Limb (tissue), 2 donors: ENCODE measurements around the gene DBNL.

Experiments
- DNase-seq, 2 donors: peaks; one replicate each; pipeline ENCODE4 v3.0.0-alpha.2; 2016; ENCODE audit errors: extremely low spot score in 2 of 2

DBNL gene

DNA sequence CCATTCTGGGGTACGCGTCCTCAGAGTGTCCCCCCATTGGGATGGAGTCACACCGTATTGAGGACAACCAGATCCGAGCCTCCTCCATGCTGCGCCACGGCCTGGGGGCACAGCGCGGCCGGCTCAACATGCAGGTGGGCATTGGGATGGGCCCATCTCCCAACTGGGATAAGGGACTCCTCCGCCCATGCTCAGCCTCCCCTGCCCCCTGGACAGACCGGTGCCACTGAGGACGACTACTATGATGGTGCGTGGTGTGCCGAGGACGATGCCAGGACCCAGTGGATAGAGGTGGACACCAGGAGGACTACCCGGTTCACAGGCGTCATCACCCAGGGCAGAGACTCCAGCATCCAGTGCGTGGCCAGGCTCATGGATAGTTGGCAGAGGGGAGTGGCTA is 65.5 kb downstream of the DBNL start:
- no peak for DNase-seq

- no peak for DNase-seq
Observed at GRCh38 chr7:44110719-44111635, 66.5 kb downstream of the DBNL start.
